H9 (cell line): ENCODE results near the gene BCL11B. TPM values are rescaled to one million over a fixed set of nuclear protein-coding genes. Genes with fewer than 3 reads are reported as not detected.
A peak's percentile ranks its signal among the peaks of the same experiment; 100 is the strongest.

Experiments used
- DNase-seq: peaks from one replicate; pipeline ENCODE4 v3.0.0-alpha.2; 2017
- H2AFZ ChIP-seq: one replicate; pipeline ENCODE4 v1.6.1; 2013; ENCODE audit warnings: mild to moderate bottlenecking, low read length, control low read depth, moderate library complexity
- H2AK5ac ChIP-seq: 2 replicates; pipeline ENCODE4 v1.6.1; 2013; ENCODE audit warnings: low read length, control low read depth, mixed read lengths; ENCODE audit not compliant: insufficient read length
- H2BK120ac ChIP-seq: one replicate; pipeline ENCODE4 v1.6.1; 2013; ENCODE audit warnings: low read depth, mild to moderate bottlenecking, low read length, control low read depth, inconsistent platforms; ENCODE audit not compliant: poor library complexity, severe bottlenecking
- H2BK12ac ChIP-seq: 2 replicates; pipeline ENCODE4 v1.6.1; 2013; ENCODE audit warnings: low read length, control low read depth, mixed read lengths, low read depth; ENCODE audit not compliant: insufficient read length
- H2BK15ac ChIP-seq: 2 replicates; pipeline ENCODE4 v1.6.1; 2013; ENCODE audit warnings: low read depth, low read length, control low read depth
- H2BK20ac ChIP-seq: one replicate; pipeline ENCODE4 v1.6.1; 2013; ENCODE audit warnings: low read depth, mild to moderate bottlenecking, low read length, control low read depth, inconsistent platforms; ENCODE audit not compliant: poor library complexity, severe bottlenecking
- H2BK5ac ChIP-seq: 2 replicates; pipeline ENCODE4 v1.6.1; 2013; ENCODE audit warnings: low read length, control low read depth, mixed read lengths; ENCODE audit not compliant: insufficient read length
- H3K14ac ChIP-seq: 2 replicates; pipeline ENCODE4 v1.6.1; 2013; ENCODE audit warnings: low read length, control low read depth; ENCODE audit not compliant: insufficient read depth
- H3K18ac ChIP-seq: 2 replicates; pipeline ENCODE4 v1.6.1; 2013; ENCODE audit warnings: low read depth, mild to moderate bottlenecking, mixed read lengths, low read length, control low read depth; ENCODE audit not compliant: insufficient read length
- H3K23ac ChIP-seq: 2 replicates; pipeline ENCODE4 v1.6.1; 2013; ENCODE audit warnings: low read length, control low read depth, mixed read lengths, low read depth; ENCODE audit not compliant: insufficient read length
- H3K23me2 ChIP-seq: 2 replicates; pipeline ENCODE4 v1.6.1; 2013; ENCODE audit warnings: low read depth, mild to moderate bottlenecking, mixed read lengths, low read length, control low read depth; ENCODE audit not compliant: insufficient read length, poor library complexity, severe bottlenecking
- H3K27ac ChIP-seq: 2 replicates; pipeline ENCODE4 v1.5.1; 2013; ENCODE audit warnings: low read length, control low read depth, mixed read lengths, low read depth; ENCODE audit not compliant: insufficient read length
- H3K27me3 ChIP-seq: 2 replicates; pipeline ENCODE4 v1.6.1; 2013; ENCODE audit warnings: low read length, control low read depth, inconsistent platforms; ENCODE audit not compliant: insufficient read depth
- H3K4ac ChIP-seq: 2 replicates; pipeline ENCODE4 v1.6.1; 2013; ENCODE audit warnings: low read depth, mild to moderate bottlenecking, control low read depth, inconsistent platforms, low read length, moderate library complexity
- H3K4me1 ChIP-seq: 2 replicates; pipeline ENCODE4 v1.6.1; 2013; ENCODE audit warnings: low read length, control low read depth, inconsistent platforms; ENCODE audit not compliant: insufficient read depth
- H3K4me2 ChIP-seq: 2 replicates; pipeline ENCODE4 v1.6.1; 2013; ENCODE audit warnings: low read length, control low read depth, mixed read lengths; ENCODE audit not compliant: insufficient read length, insufficient read depth
- H3K56ac ChIP-seq: 2 replicates; pipeline ENCODE4 v1.6.1; 2013; ENCODE audit warnings: low read depth, mild to moderate bottlenecking, mixed read lengths, low read length, control low read depth; ENCODE audit not compliant: insufficient read length
- H3K79me1 ChIP-seq: 2 replicates; pipeline ENCODE4 v1.6.1; 2013; ENCODE audit warnings: low read depth, mild to moderate bottlenecking, moderate library complexity, low read length, control low read depth, inconsistent platforms; ENCODE audit not compliant: insufficient read depth, poor library complexity, severe bottlenecking
- H3K79me2 ChIP-seq: 2 replicates; pipeline ENCODE4 v1.6.1; 2013; ENCODE audit warnings: low read length, control low read depth, inconsistent platforms; ENCODE audit not compliant: insufficient read depth
- H3K9ac ChIP-seq: 2 replicates; pipeline ENCODE4 v1.6.1; 2013; ENCODE audit warnings: low read length, control low read depth, mixed read lengths; ENCODE audit not compliant: insufficient read length; ENCODE audit errors: extremely low read depth
- H3K9me3 ChIP-seq: one replicate; pipeline ENCODE4 v1.6.1; 2013; ENCODE audit warnings: low read depth, low read length, inconsistent platforms; ENCODE audit not compliant: control insufficient read depth
- H3T11ph ChIP-seq: one replicate; pipeline ENCODE4 v1.6.1; 2013; ENCODE audit warnings: mild to moderate bottlenecking, low read length, control low read depth, inconsistent platforms
- H4K20me1 ChIP-seq: one replicate; pipeline ENCODE4 v1.6.1; 2013; ENCODE audit not compliant: control insufficient read depth, insufficient read length, insufficient read depth
- H4K5ac ChIP-seq: 2 replicates; pipeline ENCODE4 v1.6.1; 2013; ENCODE audit warnings: low read depth, mild to moderate bottlenecking, mixed read lengths, low read length, control low read depth; ENCODE audit not compliant: insufficient read length
- H4K8ac ChIP-seq: replicated peaks from 2 replicates; pipeline ENCODE4 v1.6.1; 2013; ENCODE audit warnings: low read length, control low read depth, mixed read lengths, low read depth; ENCODE audit not compliant: insufficient read length
- H4K91ac ChIP-seq: 2 replicates; pipeline ENCODE4 v1.6.1; 2013; ENCODE audit warnings: low read depth, mild to moderate bottlenecking, moderate library complexity, mixed read lengths, low read length, control low read depth; ENCODE audit not compliant: insufficient read length
- H3K27ac Mint-ChIP-seq, 3 experiments: 2 replicates in 2 of 3; 3 replicates in 1 of 3; pipeline ENCODE4 v1.8.0; 2020 to 2021; ENCODE audit warnings: mixed read lengths in 3 of 3, mild to moderate bottlenecking in 1 of 3, moderate library complexity in 1 of 3
- H3K27me3 Mint-ChIP-seq: 2 replicates; pipeline ENCODE4 v1.8.0; 2021; ENCODE audit warnings: low read depth, mild to moderate bottlenecking, moderate library complexity, mixed read lengths
- H3K36me3 Mint-ChIP-seq, 3 experiments: 2 replicates in 2 of 3; 3 replicates in 1 of 3; pipeline ENCODE4 v1.8.0; 2020 to 2021; ENCODE audit warnings: low read depth in 3 of 3, mixed read lengths in 3 of 3; ENCODE audit not compliant: insufficient read depth in 1 of 3
- H3K4me1 Mint-ChIP-seq, 2 experiments: 2 replicates each; pipeline ENCODE4 v1.8.0; 2020; ENCODE audit warnings: mixed read lengths in 2 of 2
- H3K4me3 Mint-ChIP-seq, 2 experiments: 2 replicates in 1 of 2; 3 replicates in 1 of 2; pipeline ENCODE4 v1.8.0; 2020 to 2021; ENCODE audit warnings: mild to moderate bottlenecking in 2 of 2, mixed read lengths in 2 of 2, moderate library complexity in 1 of 2
- H3K9me3 Mint-ChIP-seq, 2 experiments: 2 replicates in 1 of 2; 3 replicates in 1 of 2; pipeline ENCODE4 v1.8.0; 2020; ENCODE audit warnings: mild to moderate bottlenecking in 2 of 2, mixed read lengths in 2 of 2, moderate library complexity in 1 of 2
- CTCF ChIP-seq: fragments of 200-600 bp; sonication (generic); conservative IDR thresholded peaks from 3 replicates; pipeline ENCODE4 v1.8.0; 2021; ENCODE audit warnings: antibody characterized with exemption, mild to moderate bottlenecking
- WGBS: extraction: QIAGEN DNeasy Blood & Tissue Kit; methylation state at CpG from one replicate; pipeline ENCODE4 v1.1.7; 2013; ENCODE audit warnings: missing lambda C conversion rate, low lambda C conversion rate, mixed read lengths; ENCODE audit not compliant: insufficient read length; ENCODE audit errors: extremely low coverage; 5-methylcytosine and 5-hydroxymethylcytosine counted together
- total RNA-seq: library from RNA; stranded (reverse); gene quantifications from 2 replicates; pipeline ENCODE4 v1.2.1, GENCODE V29; 2021

The BCL11B gene
- total RNA-seq, 1 experiment from 2014 or later = 4.9 TPM

DNA sequence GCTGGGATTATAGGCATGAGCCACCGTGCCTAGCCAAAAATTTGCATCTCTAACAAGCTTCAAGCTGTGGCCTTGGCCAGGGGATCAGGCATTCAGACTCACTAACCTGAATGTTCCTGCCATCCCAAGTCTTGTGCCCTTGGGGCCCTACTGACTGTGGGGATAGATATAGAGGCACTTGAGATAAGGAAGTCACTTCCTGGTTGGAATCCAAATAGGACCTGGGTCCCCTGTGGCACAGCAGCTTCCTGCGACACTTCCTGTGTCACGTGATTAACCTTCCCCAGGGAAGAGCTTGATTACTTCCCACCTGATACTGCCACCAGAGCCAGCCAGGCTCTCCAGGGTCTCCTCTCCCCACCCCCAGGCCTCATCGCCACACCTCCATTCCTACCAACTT lies 128.2 kb downstream of the BCL11B start:
- Histone ChIP-seq H3K23me2 (no peaks in the 10 kb centered on the region), H3K4me2 (no peak overlapping the region), H2BK120ac (no peak overlapping the region), H2BK12ac (no peak overlapping the region), H3K23ac (no peak overlapping the region), H2BK20ac (no peak overlapping the region), H3K4me1 (no peaks in the 10 kb centered on the region; the same call in 1 of the 2 replicates), H4K5ac (no peak overlapping the region), H3K9ac (no peak overlapping the region), H2AFZ (no peak overlapping the region), H4K20me1 (no peaks in the 10 kb centered on the region), H3K27me3 (no peaks in the 10 kb centered on the region), H3K56ac (no peak overlapping the region), H2AK5ac (no peak overlapping the region), H3K18ac (no peak overlapping the region), H3K9me3 (no peaks in the 10 kb centered on the region), H4K8ac (no peak overlapping the region), H2BK15ac (no peak overlapping the region), H3K14ac (no peak overlapping the region), H3K79me2 (no peaks in the 10 kb centered on the region), H3K4ac (no peak overlapping the region), H4K91ac (no peak overlapping the region), H3T11ph (no peak overlapping the region), H3K79me1 (no peaks in the 10 kb centered on the region), H3K27ac (no peak overlapping the region), H2BK5ac (no peak overlapping the region)
- DNase-seq = peak; percentile 56
- no CpG with 5 or more reads among the region's 4 CpGs for WGBS
- Mint-ChIP-seq H3K27ac (no peak overlapping the region), H3K36me3 (no peaks in the 10 kb centered on the region), H3K9me3 (no peaks in the 10 kb centered on the region), H3K4me1 (peaks cover 9 to 17% of the 10 kb centered on the region in 2 experiments), H3K4me3 (no peak overlapping the region), H3K27me3 (no peaks in the 10 kb centered on the region; the same call in none of the 2 replicates)
- no peak for TF ChIP-seq CTCF
